Right renal cortex interstitium (tissue), 3 donors: Measurements from ENCODE around the gene FBXO10. TPM values are rescaled to one million over a fixed set of nuclear protein-coding genes. Genes with fewer than 3 reads are reported as not detected.
"Not testable (repeated sequence)": the region's sequence is repeated elsewhere in the genome, so short reads cannot be mapped to it uniquely, and the experiment has no call there.

Experiments used
- DNase-seq, 3 donors: peaks; one replicate each; pipeline ENCODE4 v3.0.0-alpha.2; 2013; ENCODE audit warnings: low read depth in 3 of 3, low spot score in 2 of 3
- polyA plus RNA-seq, 3 donors: library from polyadenylated mRNA; unstranded; fragments of 120-200 nt; gene quantifications; one replicate each; pipeline ENCODE4 v1.2.1, GENCODE V29; 2013; ENCODE audit not compliant: insufficient read length in 3 of 3

FBXO10 gene
- polyA plus RNA-seq, 3 donors: 11.8 to 13.3 (median 12.9) TPM

- DNase-seq: no peak
These were observed 61.2 kb downstream of the FBXO10 start for GRCh38 chr9:37514999-37515398.

- not testable (repeated sequence) for DNase-seq
These were observed 61.8 kb downstream of the FBXO10 start for GRCh38 chr9:37514415-37514814.

DNA sequence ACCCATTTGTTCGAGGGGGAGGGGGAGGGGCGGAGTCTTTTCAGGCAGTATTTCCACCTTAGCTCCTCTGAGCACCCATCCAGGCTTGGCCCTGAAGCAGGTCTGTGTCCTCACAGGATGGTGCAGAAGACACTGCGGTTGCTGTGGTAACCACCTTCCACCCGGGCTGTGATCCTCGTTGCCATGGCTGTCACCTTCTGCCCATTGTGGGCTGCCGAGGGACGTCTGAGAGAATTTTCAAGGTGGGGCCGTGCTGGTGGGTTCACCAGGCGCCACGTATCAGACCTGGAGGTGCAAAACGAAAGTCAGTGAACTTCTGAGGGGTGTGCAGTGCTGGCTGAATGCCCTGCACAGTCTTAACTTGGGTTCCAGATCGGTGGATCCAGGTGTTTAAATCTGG lies 63.7 kb downstream of the FBXO10 start:
- no peak for DNase-seq

DNA sequence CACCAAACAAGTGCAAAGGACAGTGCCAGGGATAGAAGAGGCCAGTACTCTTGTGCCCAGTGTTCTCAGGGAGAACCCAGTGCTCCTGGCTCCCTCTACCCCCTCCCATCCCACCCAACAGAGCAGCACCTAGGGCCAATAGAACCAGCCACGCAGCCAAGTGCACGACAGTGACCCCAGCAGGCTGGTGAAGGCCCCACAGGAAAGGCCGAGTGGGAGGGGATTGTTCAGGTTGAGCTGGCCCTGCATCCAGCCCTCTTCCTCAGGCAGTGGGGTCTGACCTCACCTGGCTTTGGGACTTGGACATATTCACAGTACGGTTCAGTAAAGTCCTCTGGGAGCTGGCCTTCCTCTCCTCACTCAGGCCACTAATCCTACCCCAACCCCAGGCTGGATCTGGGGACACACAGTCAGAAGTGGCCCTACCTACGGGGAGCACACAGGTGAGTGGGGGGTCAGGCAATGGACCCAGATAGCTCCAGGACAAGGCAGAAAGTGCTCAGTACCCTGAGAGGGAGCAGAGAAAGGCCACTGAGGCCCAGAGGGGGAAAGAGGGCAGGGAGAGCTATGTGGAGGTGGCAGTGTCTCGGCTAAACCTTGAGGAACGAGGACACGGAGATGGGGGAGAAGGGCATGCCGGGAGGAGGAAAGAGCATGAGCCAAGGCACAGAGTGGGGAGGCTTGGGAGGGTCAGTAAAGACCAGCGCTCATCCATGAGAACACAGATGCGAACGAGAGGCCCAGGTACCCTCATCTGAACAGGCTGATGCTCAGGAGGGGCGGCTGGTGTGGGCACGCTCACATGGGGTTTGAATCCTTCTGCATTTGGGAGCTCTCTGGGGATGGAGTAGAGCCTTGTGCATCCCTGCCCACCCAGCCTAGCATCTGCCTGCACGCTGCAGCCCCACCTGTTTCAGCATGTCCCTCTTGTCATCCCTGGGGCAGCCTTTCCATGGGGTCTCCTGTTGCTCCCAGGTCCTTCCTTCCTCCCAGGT lies 64.9 kb downstream of the FBXO10 start:
- no peak for DNase-seq

DNA sequence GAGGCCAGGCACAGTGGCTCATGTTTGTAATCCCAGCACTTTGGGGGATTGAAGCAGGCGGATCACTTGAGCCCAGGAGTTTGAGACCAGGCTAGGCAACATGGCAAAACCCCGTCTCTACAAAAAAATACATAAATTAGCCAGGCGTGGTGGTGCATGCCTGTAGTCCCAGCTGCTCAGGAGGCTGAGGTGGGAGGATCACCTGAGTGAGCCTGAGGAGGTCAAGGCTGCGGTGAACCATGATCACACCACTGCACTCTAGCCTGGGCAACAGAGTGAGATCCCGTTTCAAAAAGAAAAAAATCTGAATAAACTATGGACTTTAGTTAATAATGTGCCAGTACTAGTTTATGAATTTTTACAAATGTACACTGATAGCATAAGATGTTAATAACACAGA lies 66.1 kb downstream of the FBXO10 start:
- not testable (repeated sequence) for DNase-seq

GRCh38 chr9:37509536-37509935 lies 66.6 kb downstream of the FBXO10 start:
- no peak for DNase-seq

- no peak for DNase-seq
These were observed 67.4 kb downstream of the FBXO10 start for GRCh38 chr9:37508834-37509206.

GRCh38 chr9:37508135-37508833 lies 67.9 kb downstream of the FBXO10 start:
- DNase-seq: no peak

DNA sequence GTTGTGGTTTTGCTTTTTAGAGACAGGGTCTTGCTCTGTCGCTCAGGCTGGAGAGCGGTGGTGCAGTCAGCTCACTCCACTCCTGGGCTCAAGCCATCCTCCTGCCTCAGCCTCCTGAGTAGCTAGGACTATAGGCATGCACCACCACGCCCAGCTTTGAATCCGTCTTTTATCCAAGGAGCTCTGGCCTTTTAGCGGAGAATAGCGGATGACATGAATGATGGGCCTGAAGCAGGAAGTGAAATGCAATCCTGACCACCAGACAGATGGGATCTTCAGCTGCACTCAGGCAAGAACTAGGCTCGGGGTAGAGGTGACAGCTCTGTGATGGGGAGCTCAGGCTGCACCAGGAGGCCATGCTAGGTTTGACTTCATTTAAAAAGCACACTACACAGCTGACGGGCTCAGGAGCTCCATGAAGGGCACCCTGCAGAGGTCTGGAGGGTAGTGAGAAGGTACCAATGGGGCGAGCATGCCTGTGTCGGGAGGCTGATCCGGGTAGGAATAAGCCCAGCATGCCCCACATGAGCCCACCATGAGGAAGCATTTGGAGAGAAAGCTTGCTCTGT lies 68.5 kb downstream of the FBXO10 start:
- no peak for DNase-seq

- DNase-seq: no peak
These were observed 71.6 kb downstream of the FBXO10 start for GRCh38 chr9:37504605-37505004.

- DNase-seq: no peak
These were observed 72.4 kb downstream of the FBXO10 start for GRCh38 chr9:37503736-37504135.

GRCh38 chr9:37501957-37502596 lies 74.1 kb downstream of the FBXO10 start:
- DNase-seq: no peak

DNA sequence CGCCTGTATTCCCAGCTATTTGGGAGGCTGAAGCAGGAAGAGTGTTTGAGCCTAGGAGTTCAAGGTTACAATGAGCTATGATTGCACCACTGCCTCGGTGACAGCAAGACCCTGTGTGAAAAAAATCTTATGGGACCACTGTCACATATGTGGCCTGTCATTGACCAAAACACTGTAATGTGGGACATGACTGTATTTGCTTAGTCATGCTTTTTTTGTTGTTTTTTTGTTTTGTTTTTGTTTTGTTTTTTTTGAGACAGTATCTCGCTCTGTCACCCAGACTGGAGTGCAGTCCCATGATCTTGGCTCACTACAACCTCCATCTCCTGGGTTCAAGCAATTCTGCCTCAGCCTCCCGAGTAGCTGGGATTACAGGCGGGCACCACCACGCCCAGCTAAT lies 76.9 kb downstream of the FBXO10 start:
- DNase-seq: no peak

DNA sequence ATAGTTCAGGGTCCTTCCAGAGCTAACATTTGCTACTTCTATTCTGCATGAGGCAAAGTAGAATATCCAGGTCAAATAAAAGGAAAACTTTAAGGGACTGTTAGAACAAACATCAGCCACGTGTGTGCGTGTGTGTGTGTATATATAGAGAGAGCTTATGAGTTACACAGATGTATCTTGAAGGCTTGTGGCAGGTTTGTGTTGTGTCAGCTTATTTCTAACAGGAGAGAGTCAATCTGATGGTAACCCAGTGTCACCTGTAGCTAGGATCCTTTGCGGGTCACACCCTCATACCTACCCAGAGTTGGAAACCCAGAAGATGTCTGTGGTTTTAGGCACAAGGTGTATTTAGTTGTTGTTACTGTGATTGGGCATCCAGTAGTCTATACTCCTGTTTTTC lies 77.7 kb downstream of the FBXO10 start:
- DNase-seq: no peak

GRCh38 chr9:37497320-37497719 lies 78.9 kb downstream of the FBXO10 start:
- DNase-seq: no peak

- DNase-seq: no peak
These were observed 80.2 kb downstream of the FBXO10 start for GRCh38 chr9:37496020-37496419.

DNA sequence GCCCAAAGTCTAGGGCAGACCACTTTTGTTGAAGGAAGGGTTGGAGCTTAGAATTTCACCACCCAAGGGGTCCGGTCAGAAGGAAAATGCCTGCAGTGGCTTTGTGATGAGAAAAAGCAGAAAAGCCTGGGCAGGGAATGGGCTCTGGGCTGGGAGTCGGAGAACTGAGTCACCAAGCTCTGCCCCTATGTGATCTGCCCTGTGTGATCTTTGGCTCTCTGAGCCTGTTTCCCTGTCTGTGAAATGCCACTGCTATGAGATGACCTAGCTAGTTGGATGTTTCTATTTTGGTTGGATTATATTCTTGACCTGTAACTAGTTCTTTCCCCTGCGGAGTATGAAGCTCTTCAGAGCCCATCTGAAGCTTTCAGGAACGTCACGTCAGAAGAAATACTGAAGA lies 80.6 kb downstream of the FBXO10 start:
- DNase-seq: no peak

- no peak for DNase-seq
These were observed 84.2 kb downstream of the FBXO10 start for GRCh38 chr9:37491939-37492338.

DNA sequence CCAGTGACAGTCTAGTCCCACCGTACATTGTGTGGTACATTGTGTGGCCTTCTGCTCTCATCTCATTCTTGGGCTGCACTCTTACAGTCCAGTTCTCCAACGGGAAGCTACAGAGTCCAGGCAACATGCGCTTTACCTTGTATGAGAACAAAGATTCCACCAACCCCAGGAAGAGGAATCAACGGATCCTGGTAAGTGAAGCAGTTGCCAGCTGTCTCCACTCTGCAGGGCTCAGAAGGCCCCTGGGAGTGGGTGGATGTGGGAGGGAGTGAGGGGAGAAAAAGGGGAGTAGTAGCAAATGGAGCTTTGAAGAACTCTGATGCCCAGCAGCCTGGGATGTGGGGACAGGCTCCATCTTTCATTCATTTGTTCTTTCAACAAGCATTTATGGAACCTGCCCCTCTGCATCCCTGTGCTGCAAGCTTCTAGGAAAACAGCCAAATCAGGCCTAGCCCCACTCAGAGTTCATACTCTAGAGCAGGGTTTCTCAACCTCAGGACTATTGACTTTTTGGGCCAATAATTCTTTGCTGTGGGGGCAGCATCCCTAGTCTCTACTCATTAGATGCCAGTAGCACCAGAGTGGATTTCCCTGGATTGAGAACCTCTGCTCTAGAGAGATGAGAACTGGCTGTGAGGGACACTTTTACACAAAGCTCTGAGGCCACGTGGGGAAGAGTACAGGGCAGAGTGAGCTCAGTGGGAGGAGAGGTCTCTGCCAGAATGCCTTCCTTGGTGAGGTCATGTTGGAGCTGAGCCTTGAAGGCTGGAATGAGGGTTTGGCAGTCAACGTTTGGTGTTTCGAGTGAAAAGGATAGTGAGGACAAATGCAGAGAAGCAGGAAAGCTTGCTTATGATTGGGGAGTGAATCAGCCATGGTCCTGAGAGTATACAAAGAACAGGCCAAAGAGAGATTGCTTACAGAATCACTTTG lies 89.3 kb downstream of the FBXO10 start:
- DNase-seq: no peak

GRCh38 chr9:37486256-37486615 lies 89.9 kb downstream of the FBXO10 start:
- no peak for DNase-seq
